HEK293 (cell line): ENCODE measurements around the gene EYS.

Experiments used
- CTCF ChIA-PET: fragments of 350-600 bp; formaldehyde crosslinking; extraction: SDS; loops from one replicate; lab custom pipeline; 2021; ENCODE audit warnings: antibody characterized with exemption; lab: Yijun Ruan, JAX
- POLR2A ChIA-PET: fragments of 300-600 bp; formaldehyde crosslinking; extraction: SDS; loops from one replicate; lab custom pipeline; 2020; ENCODE audit warnings: antibody characterized with exemption, inconsistent platforms; lab: Yijun Ruan, JAX
- H3K27ac ChIP-seq: fragments of 200-500 bp; sonication (Bioruptor generic); 2 replicates; pipeline ENCODE4 v1.5.1; 2014; ENCODE audit warnings: low read depth, low read length, control low read depth, inconsistent platforms; ENCODE audit errors: extremely low read depth
- H3K36me3 ChIP-seq, 2 experiments: fragments of 200-500 bp in 1 of 2; sonication (Bioruptor generic) in 1 of 2; 1 replicate in 1 of 2; 2 replicates in 1 of 2; pipeline ENCODE4 v1.5.1; 2014 to 2017; ENCODE audit warnings: inconsistent platforms in 2 of 2, low read length in 2 of 2; ENCODE audit not compliant: control insufficient read depth in 2 of 2, insufficient read depth in 1 of 2
- H3K4me1 ChIP-seq: fragments of 200-500 bp; sonication (Bioruptor generic); 2 replicates; pipeline ENCODE4 v1.5.1; 2014; ENCODE audit warnings: mild to moderate bottlenecking, low read length, inconsistent platforms; ENCODE audit not compliant: control insufficient read depth, insufficient read depth
- H3K4me3 ChIP-seq: 2 replicates; pipeline ENCODE4 v1.5.1; 2011; ENCODE audit warnings: low read depth, mild to moderate bottlenecking, control low read depth, low read length, moderate library complexity
- H3K9me3 ChIP-seq: fragments of 200-500 bp; sonication (Bioruptor generic); 2 replicates; pipeline ENCODE4 v1.5.1; 2014; ENCODE audit warnings: low read depth, low read length, inconsistent platforms; ENCODE audit not compliant: control insufficient read depth, insufficient read depth
- BCL11B ChIP-seq: fragments of 450-650 bp; formaldehyde crosslinking; IDR thresholded peaks from 2 replicates; pipeline ENCODE4 v1.5.1; 2016; ENCODE audit warnings: low read depth, missing biosample characterization, missing genetic modification characterization
- GLIS1 ChIP-seq: fragments of 450-650 bp; formaldehyde crosslinking; IDR thresholded peaks from 2 replicates; pipeline ENCODE4 v1.5.1; 2016; ENCODE audit warnings: missing biosample characterization, missing genetic modification characterization
- KLF1 ChIP-seq: fragments of 450-650 bp; formaldehyde crosslinking; IDR thresholded peaks from 2 replicates; pipeline ENCODE4 v1.5.1; 2016; ENCODE audit warnings: missing biosample characterization, missing genetic modification characterization
- OSR2 ChIP-seq: fragments of 450-650 bp; formaldehyde crosslinking; IDR thresholded peaks from 2 replicates; pipeline ENCODE4 v1.5.1; 2016; ENCODE audit warnings: missing biosample characterization, missing genetic modification characterization
- PRDM1 ChIP-seq: fragments of 450-650 bp; formaldehyde crosslinking; IDR thresholded peaks from 2 replicates; pipeline ENCODE4; 2016; ENCODE audit warnings: missing biosample characterization, missing genetic modification characterization
- PRDM2 ChIP-seq: fragments of 450-650 bp; formaldehyde crosslinking; IDR thresholded peaks from 2 replicates; pipeline ENCODE4 v1.5.1; 2016; ENCODE audit warnings: missing biosample characterization, missing genetic modification characterization, borderline replicate concordance
- SCRT1 ChIP-seq: fragments of 450-650 bp; formaldehyde crosslinking; IDR thresholded peaks from 2 replicates; pipeline ENCODE4 v1.5.1; 2016; ENCODE audit warnings: missing biosample characterization, missing genetic modification characterization, borderline replicate concordance
- SCRT2 ChIP-seq: fragments of 450-650 bp; formaldehyde crosslinking; IDR thresholded peaks from 2 replicates; pipeline ENCODE4 v1.5.1; 2016; ENCODE audit warnings: missing biosample characterization, missing genetic modification characterization
- SP7 ChIP-seq: fragments of 450-650 bp; formaldehyde crosslinking; IDR thresholded peaks from 2 replicates; pipeline ENCODE4 v1.5.1; 2016; ENCODE audit warnings: missing biosample characterization, missing genetic modification characterization
- ZNF138 ChIP-seq: fragments of 450-650 bp; formaldehyde crosslinking; IDR thresholded peaks from 2 replicates; pipeline ENCODE4 v1.5.1; 2016; ENCODE audit warnings: missing biosample characterization, missing genetic modification characterization, borderline replicate concordance
- ZNF148 ChIP-seq: fragments of 450-650 bp; formaldehyde crosslinking; IDR thresholded peaks from 2 replicates; pipeline ENCODE4 v1.5.0; 2017; ENCODE audit warnings: missing biosample characterization, missing genetic modification characterization, borderline replicate concordance
- ZNF239 ChIP-seq: fragments of 450-650 bp; formaldehyde crosslinking; IDR thresholded peaks from 2 replicates; pipeline ENCODE4 v1.5.1; 2016; ENCODE audit warnings: missing biosample characterization, missing genetic modification characterization
- ZNF335 ChIP-seq: fragments of 450-650 bp; formaldehyde crosslinking; conservative IDR thresholded peaks from 2 replicates; pipeline ENCODE4 v1.5.1; 2016; ENCODE audit warnings: missing biosample characterization, missing genetic modification characterization
- ZNF488 ChIP-seq: fragments of 450-650 bp; formaldehyde crosslinking; IDR thresholded peaks from 2 replicates; pipeline ENCODE4 v1.5.1; 2016; ENCODE audit warnings: missing biosample characterization, missing genetic modification characterization
- ZNF561 ChIP-seq: fragments of 450-650 bp; IDR thresholded peaks from 2 replicates; pipeline ENCODE4 v1.5.1; 2018; ENCODE audit warnings: missing biosample characterization, missing genetic modification characterization, borderline replicate concordance
- ZNF626 ChIP-seq: fragments of 450-650 bp; sonication (Bioruptor Pico); formaldehyde crosslinking; IDR thresholded peaks from 2 replicates; pipeline ENCODE4 v1.5.1; 2018; ENCODE audit warnings: missing biosample characterization, missing genetic modification characterization, inconsistent platforms
- ZNF629 ChIP-seq: fragments of 450-650 bp; formaldehyde crosslinking; IDR thresholded peaks from 2 replicates; pipeline ENCODE4 v1.5.1; 2017; ENCODE audit warnings: missing biosample characterization, missing genetic modification characterization
- ZNF707 ChIP-seq: fragments of 450-650 bp; formaldehyde crosslinking; IDR thresholded peaks from 2 replicates; pipeline ENCODE4 v1.5.1; 2016; ENCODE audit warnings: missing biosample characterization, missing genetic modification characterization
- ZSCAN23 ChIP-seq: fragments of 450-650 bp; formaldehyde crosslinking; IDR thresholded peaks from 2 replicates; pipeline ENCODE4 v1.5.1; 2016; ENCODE audit warnings: missing biosample characterization, missing genetic modification characterization

EYS gene

GRCh38 chr6:65708162-65708561, 1.1 kb upstream of the EYS start:
- CTCF ChIA-PET = no interaction called here
- Histone ChIP-seq H3K4me1 (no peaks in the 10 kb centered on the region), H3K9me3 (no peaks in the 10 kb centered on the region), H3K4me3 (no peak overlapping the region), H3K27ac (no peak overlapping the region), H3K36me3 (no peaks in the 10 kb centered on the region)
- TF ChIP-seq PRDM1 (tag by site-specific recombination) = peak; percentile 82
- no peak for TF ChIP-seq SP7 (tag by site-specific recombination)
- POLR2A ChIA-PET = no interaction called here

- TF ChIP-seq ZNF626 (no peak), ZNF148 (tag by site-specific recombination) (no peak), ZNF488 (no peak), ZNF239 (tag by site-specific recombination) (no peak), ZNF138 (tag by site-specific recombination) (no peak), ZNF707 (tag by site-specific recombination) (no peak), SCRT2 (tag by site-specific recombination) (no peak), ZNF561 (tag by site-specific recombination) (no peak), OSR2 (no peak), ZNF335 (tag by site-specific recombination) (no peak), SCRT1 (tag by site-specific recombination) (no peak), PRDM2 (tag by site-specific recombination) (no peak), ZSCAN23 (tag by site-specific recombination) (no peak), BCL11B (no peak), GLIS1 (no peak), ZNF629 (tag by site-specific recombination) (no peak), KLF1 (tag by site-specific recombination) (no peak)
- Histone ChIP-seq H3K9me3 (no peaks in the 10 kb centered on the region), H3K36me3 (no peaks in the 10 kb centered on the region), H3K4me3 (no peak overlapping the region), H3K27ac (no peak overlapping the region), H3K4me1 (no peaks in the 10 kb centered on the region)
- ChIA-PET CTCF (interaction anchor here (1.4 kb wide), 1 partner anchor 9 kb away, joined by 3 read pairs; no protein-coding TSS in a partner anchor), POLR2A (no interaction called here)
Measured at GRCh38 chr6:65706436-65706835, 590 bp downstream of the EYS start.
